GM21390 (cell line): Measurements from ENCODE around the gene CNGA1.
"Not testable (repeated sequence)": the region's sequence is repeated elsewhere in the genome, so short reads cannot be mapped to it uniquely, and the experiment has no call there.

Source experiments
- ATAC-seq: cut with Tn5 transposase; IDR thresholded peaks from one replicate; pipeline ENCODE4 v1.9.1; 2021; ENCODE audit not compliant: unreplicated experiment

Gene CNGA1

DNA sequence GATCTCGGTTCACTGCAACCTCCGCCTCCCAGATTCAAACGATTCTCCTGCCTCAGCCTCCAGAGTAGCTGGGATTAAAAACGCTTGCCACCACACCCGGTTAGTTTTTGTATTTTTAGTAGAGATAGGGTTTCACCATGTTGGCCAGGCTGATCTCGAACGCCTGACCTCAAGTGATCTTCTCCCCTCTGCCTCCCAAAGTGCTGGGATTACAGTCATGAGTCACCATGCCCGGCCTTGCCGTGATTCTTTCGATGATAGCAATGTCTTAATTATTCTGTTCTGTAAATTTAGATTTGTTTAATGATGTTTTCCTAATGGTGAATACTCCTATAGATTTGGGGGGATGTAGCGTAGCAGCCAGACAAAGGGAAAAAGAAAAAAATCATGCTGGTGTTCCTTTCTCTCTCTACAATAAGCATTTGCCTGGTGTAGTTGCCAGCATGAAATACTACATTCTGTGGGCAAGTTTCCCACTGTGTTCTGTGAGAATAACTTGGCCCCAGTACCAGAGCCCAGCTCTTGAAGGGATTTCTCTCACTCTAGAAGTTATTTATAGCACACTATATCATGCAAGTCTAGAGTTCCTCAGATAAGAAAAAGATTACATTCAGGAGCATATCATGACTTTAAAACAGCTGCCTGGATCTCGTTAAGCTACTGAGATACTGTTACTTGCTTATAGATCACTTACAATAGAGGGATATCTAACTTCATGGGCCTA, 15.5 kb upstream of the CNGA1 start:
- ATAC-seq = no peak

DNA sequence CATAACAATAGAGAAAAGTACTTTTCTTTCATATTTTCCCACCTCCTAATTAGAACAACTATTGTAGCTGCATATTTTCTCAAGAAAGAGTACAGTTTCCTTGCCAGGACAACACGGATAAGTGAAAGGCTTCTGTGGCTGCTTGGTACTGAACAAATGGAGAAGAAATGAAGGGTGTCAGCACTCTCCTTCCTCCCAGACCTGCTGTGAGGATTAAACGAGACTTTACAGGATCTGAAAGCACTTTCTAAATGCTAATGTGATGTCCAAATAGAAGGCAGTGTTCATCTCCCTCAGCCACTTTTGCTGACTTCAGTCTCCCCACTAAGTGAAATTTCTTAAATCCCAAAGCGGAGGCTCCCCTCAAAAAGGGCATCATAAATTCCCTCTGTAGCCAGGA, 14.0 kb upstream of the CNGA1 start:
- ATAC-seq = no peak

DNA sequence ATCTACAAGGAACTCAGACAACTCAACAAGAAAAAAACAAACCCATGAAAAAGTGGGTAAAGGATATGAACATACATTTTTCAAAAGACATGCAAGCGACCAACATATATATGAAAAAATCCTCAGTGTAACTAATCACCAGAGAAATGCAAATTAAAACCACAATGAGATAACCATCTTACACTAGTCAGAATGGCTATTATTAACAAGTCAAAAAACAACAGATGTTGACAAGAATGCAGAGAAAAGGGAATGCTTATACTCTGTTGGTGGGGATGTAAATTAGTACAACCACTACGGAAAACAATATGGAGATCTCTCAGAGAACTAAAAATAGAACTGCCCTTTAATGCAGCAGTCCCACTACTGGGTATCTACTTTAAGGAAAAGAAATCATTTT, 12.2 kb upstream of the CNGA1 start:
- ATAC-seq = peak; percentile 71

DNA sequence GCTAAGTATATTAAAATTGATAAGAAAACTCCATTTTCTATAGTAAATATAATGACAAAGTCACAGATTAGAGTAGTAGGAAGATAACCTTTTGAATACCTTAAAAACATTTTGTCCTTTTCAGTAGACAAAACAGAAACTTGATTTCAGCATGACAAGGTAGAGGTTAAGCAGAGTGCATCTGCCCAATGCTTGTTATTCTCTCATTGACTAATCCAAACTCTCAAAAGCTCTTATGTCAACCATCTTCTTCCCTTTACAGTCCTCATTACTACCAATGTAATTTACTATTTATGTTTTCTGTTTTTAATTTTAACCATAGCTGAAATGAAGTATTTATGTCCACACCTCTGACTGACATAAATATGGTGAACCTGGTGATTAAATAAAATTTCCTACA, 11.2 kb upstream of the CNGA1 start:
- peak; percentile 83 for ATAC-seq

DNA sequence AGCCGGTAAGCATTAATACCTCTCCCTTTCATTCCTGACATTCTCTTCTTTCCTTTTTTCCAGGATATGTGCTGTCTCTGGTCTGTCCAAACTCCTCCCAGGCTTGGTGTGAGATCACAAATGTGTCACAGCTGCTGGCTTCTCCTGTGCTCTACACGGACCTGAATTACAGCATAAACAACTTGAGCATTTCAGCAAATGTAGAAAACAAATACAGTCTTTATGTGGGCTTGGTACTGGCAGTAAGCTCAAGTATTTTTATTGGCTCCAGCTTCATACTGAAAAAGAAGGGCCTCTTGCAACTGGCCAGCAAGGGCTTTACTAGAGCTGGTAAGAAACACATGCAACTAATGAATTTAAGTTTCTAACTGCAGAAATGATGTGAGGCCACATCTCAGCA, 8.5 kb upstream of the CNGA1 start:
- ATAC-seq = no peak

DNA sequence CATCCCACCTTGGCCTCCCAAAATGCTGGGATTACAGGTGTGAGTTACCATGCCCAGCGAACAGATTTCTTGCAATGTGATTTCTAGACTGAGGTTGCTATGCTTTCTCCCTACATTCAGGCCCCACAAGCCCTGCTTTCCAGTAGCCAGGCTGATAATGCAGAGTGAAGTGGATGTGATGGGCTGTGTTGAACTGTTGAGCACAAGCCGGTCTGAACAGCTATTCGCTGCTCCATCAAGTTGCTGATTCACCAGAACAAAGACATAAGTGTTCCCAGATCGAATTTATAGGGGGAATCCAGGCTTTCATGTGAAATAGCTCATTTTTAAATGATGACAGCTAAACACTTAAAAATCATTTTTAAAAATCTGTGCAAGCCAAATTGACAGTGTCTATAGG, 8.0 kb upstream of the CNGA1 start:
- no peak for ATAC-seq

DNA sequence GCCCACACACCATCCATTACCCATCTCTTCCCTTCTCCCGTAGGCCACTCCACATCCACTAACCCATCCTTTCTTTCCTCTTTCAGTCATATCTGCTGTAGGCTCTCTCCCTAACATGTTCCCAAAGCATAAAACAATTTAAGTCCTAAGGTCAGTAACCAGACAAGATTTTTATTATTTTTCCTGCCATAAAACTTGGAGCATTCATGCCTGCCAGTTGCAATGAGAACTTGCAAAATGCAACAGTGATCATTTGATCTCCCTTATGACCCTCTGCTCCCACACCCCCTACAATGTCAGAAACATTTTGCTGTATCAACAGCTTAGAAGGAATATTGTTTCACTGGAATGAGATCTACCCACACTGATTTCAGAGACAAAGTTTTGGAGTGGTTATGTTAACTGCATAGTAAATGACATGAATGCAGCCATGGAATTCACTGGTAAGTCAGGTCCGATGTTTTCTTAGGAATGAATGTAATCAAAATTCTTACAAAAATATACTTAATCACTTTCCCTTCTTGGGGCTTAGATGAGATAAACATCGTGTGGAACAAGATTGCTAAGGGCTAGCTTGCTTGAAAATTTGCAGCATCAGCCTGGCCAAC, 5.8 kb upstream of the CNGA1 start:
- no peak for ATAC-seq

DNA sequence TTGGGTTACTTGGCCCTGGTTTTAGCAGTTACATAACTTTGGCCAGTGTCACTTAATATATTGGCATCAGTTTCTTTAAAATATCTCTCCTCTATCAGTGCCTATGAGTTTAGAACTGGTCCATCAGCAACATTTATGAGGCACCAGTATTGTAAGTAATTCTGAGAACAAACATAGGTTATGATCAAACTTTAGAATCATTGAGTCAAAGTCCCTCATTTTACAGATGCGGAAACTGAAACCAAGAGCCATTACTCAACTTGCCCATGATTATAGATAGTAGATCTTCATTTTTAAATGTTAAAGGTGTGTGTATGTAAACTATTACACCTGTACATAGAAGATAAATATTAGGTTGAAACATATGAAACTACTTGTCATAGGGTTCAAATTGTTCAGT, 4.6 kb upstream of the CNGA1 start:
- no peak for ATAC-seq

DNA sequence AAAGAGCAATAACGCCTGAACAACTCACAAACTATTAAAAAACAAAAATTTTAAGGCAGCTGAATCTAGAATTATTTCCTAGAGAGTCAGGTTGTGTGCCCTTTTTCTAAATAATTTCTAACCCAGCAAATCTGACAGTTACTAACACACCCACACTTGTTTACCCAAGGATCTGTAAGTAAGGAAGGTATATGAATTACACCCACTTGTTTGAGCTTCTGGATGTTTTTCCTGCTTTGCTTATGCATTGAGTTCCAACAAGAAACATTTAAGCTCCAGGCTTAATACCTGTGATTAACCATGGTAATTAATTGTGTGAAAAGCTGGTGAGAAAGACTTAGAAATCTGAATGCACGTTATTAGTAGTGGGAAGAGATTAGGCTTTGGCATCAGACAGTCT, 1.6 kb upstream of the CNGA1 start:
- ATAC-seq = no peak

DNA sequence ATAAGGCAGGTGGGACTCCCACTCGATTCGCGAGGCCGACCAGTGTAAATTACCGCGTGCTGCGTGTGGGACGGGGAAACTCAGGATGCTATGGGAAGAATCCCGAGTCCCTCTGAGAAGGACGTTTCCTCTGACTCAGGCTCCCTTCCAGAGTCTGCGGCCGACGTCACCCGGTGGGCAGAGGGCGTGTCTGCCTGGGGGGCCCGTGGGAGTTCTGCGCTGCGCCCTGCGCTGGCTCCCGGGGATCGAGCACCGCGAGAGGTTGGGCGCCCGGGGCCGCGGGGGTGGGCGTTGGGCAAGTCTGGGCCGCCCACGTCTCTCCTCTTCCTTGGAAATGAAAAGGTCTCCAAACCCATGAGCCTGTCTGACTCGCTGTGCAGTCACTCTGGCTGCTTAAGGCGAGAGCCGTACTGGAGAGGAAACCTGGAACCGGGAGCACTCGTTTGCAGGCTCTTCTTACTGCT, 659 bp upstream of the CNGA1 start:
- no peak for ATAC-seq

DNA sequence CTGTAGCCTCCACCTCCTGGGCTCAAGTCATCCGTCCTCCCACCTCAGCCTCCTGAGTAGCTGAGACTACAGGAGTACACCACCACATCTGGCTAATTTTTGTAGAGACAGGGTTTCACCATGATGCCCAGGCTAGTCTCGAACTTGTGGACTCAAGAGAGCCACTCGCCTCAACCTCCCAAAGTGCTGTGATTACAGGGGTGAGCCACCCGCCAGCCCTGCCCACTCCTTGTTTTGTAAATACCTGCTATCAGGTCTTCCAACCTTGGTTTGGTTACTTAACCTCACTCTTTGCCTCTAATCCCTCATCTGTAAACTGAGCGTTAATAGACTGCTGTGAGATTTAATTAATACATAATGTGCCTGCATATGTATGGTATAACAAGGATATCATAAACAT, 803 bp downstream of the CNGA1 start:
- ATAC-seq = no peak

DNA sequence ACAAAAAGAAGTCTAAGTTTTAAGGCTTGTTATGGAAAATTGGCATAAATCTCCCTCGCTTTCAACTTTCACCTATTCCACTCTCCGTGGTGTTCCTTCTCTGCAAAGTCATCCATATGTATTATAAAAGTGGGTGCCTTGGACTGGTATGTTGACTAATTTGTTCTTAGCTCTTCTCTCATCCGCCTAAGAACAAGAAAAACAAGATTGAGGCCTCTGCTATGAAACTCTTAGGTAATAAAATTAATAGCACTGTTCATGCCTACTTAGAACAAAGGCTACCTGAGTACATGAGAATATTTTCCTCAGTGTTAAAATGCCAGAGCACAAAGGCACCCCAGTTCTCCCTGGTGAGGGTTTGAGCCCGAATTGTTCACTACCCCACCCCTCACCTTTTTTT, 1.3 kb downstream of the CNGA1 start:
- ATAC-seq = no peak

DNA sequence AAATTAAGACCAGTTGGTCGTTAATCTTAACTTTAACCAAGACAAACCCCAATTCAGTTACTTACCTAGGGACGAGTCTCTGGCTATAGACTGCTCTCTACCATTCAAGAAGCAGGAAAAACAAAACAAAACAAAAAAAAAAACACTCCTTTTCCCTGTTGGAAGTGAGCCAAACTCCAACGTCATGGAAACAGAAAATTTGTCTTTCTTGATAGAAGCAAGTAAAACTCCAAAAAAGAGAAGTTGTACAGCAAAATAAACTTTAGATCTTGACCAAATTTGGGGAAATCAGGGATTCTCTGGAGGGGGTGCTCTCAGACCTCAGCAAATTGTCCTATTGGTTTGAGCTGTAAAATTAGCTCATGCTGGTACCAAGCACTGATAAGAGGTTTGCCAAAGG, 3.7 kb downstream of the CNGA1 start:
- ATAC-seq = no peak

DNA sequence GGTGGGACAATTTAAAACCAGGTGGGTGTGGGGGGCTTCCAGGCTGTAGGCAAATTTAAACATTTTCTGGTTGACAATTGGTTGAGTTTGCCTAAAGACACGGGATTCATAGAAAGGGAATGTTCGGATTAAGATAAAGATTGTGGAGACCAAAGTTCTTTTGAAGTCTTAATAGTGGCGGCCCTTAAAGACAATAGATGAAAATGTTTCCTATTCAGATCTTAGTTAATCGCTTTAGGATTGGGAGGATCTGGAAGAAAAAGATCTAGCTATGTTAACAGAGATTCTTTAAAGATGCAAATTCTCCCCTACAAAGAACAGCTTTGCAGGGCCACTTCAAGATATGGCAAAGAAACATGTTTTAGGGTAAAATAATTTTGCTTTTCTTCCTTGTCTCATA, 4.8 kb downstream of the CNGA1 start:
- ATAC-seq = no peak

DNA sequence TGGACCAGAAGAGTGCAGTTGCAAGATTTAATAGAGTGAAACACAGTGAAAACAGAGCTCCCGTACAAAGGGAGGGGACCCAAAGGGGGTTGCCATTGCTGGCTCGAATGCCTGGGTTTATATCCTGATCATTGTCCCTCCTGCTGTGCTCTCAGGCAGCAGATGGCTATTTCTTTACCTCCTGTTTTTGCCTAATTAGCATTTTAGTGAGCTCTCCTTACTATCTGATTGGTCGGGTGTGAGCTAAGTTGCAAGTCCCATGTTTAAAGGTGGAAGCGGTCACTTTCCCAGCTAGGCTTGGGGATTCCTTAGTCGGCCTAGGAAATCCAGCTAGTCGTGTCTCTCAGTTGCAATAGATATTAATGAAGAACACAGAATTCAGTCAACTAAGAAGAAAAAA, 5.6 kb downstream of the CNGA1 start:
- not testable (repeated sequence) for ATAC-seq

DNA sequence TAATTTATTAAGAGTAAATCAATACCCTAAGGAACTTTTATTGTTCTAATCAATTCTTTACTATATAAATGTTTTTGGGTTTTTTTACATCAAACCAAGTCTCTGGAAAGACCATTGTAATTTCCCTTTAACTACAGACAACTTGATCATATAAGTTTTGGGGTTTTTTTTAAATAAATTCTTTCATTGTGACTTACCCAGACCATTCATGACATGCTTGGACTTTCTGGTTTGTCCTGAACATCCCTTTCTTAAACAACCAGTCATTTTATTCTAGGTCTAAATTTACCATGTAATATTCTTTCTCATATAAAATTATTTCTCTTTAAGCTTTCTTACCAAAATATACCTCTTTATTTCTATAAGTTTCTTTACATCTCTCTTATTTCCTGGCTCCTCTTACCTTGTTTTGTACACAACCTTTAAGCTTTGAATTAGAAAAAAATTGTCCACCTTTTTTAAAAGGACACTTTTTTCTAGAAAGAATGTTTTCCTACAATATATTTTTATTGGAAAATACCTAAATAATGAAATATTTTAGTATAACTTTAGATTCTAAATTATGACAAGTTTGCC, 8.4 kb downstream of the CNGA1 start:
- ATAC-seq = no peak

DNA sequence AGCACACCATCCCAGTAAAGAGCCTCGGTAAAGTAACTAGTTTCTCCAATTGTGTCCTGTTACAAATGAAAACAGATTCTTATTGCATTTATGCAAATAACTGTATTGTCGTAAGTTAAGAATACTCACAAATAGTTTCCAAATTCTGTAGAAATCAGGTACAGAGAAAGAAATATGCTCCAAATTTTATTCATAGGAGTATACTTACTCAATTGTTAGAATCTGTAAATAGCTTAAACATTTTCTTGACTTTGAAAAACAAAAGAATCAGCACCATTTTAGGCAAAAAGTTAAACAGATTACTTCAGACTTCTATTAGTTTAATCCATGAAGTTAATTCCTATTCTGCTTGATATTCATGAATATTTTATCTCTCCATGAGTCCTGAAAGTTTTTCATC, 10.7 kb downstream of the CNGA1 start:
- ATAC-seq = no peak

DNA sequence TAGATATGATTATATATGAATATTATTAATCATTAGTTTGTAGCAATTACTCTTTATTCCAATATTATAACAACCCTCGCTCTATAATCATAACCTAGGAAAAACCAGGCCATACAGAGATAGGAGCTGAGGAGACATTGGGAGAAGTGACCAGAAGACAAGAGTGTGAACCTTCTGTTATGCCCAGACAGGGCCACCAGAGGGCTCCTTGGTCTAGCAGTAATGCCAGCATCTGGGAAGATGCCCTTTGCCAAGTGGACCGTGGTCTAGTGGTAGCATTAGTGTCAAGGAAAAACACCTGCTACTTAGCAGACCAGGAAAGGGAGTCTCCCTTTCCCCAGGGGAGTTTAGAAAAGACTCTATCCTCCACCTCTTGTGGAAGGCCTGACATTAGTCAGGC, 12.9 kb downstream of the CNGA1 start:
- ATAC-seq = not testable (repeated sequence)

DNA sequence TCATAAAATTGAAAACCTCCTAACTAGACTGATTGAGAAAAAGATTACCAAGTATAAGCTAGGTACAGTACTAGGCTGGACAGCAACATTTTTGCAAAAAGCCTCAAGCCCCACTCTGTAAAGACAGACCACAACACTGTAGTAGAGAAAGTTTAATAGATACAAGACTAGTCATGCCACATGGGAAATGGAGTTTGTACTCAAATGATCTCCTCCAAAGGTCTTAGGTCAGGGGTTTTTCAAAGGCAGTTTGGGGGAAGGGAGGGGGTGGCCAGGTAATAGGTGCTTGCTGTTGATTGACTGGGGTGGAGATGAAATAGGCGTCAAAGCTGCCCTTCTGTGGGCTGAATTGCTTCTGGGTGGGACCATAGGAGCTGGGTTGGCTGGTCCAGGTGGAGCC, 14.2 kb downstream of the CNGA1 start:
- ATAC-seq = no peak

DNA sequence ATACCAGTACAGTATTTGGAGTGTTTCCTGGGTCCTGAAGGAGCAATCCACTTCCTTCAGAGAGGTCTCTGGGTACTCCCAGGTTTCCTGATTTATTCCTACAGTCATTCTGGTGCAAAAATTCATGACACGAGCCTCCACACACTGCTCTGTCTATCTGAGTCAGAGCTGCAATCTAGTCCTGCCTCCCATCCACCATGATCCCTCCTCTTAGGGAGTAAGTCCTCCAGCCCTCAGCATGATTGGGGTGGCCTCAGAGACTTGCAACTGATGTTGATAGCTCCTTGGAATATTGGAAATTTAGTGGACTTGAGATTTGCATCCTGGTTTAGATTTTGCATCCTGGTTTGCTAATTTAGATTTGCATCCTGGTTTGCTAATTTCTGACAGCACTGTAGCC, 20.5 kb downstream of the CNGA1 start:
- no peak for ATAC-seq

DNA sequence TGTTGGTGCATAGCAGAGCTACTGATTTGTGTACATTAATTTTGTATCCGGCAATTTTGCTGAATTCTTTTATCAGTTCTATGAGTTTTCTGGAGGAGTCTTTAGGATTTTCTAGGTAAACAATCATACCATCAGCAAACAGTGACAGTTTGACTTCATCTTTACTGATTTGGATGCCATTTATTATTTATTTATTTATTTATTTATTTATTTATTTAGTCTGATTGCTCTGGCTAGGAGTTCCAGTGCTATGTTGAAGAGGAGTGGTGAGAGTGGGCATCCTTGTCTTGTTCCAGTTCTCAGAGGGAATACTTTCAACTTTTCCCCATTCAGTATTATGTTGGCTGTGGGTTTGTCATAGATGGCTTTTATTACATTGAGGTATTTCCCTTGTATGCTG, 24.0 kb downstream of the CNGA1 start:
- not testable (repeated sequence) for ATAC-seq

DNA sequence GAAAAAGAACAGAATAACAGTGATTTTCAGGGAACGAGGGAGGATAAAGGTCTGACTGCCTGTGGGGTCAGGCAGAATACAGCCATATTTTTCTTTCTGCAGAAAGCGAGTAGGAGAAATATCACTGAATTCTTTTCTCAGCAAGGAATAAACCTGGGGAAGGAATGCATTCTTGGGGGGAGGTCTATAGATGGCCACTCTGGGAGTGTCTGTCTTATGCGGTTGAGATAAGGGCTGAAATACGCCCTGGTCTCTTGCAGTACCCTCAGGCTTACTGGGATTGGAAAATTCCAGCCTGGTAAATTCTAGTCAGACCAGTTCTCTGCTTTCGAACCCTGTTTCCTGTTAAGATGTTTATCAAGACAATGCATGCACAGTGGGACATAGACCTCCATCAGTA, 26.3 kb downstream of the CNGA1 start:
- no peak for ATAC-seq

DNA sequence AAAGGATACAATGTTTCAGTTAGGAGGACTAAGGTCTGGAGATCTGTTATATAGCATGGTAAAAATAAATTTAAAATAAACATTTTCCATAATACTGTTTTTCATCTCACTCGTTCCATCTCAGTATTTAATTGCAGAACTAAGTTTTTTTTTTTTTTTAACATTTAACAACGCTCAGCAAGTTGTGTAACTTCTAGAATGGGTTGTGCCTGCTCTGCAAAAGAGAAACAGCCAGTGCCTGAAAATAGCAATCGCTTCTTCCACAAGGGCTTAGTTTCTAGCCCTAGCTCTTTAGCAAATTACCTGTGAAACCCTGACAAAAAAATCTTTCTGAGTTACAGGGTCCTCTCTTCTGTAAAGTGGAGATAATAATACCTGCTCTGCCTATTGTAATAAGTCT, 41.9 kb downstream of the CNGA1 start:
- no peak for ATAC-seq
